ENCODE measurements around the gene DNAJC1.

GRCh38 chr10:22049635-22050034 lies 46.1 kb upstream of the DNAJC1 start:
- no peak for TF ChIP-seq TAF1 (IDR thresholded peaks at IDR 0.05; ENCODE audit: low read depth, low read length)
- TF ChIP-seq POLR2A (IDR thresholded peaks at IDR 0.05; ENCODE audit: low read depth, low read length), result no peak
- TF ChIP-seq POLR2AphosphoS5 (IDR thresholded peaks at IDR 0.05; ENCODE audit: low read depth, low read length), result no peak
- no peak for TF ChIP-seq POU2F2 (IDR thresholded peaks at IDR 0.05; ENCODE audit: low read depth, low read length)
- no peak for TF ChIP-seq SPI1 (IDR thresholded peaks at IDR 0.05; ENCODE audit: low read depth, low read length)
- TF ChIP-seq PAX5 (IDR thresholded peaks at IDR 0.05; ENCODE audit: insufficient read depth, low read length, severe bottlenecking), result no peak

Measured in GM12891 (cell line).